ENCODE measurements around the gene CEMIP2.

CEMIP2 gene

GRCh38 chr9:71726723-71727122 is 41.6 kb downstream of the CEMIP2 start:
- H3K4me3 ChIP-seq (ENCODE audit: low read depth, low read length) = no peak overlapping the region
- no peak overlapping the region for H3K27ac ChIP-seq
- H3K27me3 ChIP-seq (ENCODE audit: insufficient read depth, low read depth, severe bottlenecking) = no peaks in the 10 kb centered on the region
- TF ChIP-seq CTCF (IDR thresholded peaks at IDR 0.05; ENCODE audit: low read depth, low read length) = no peak
- H3K9me3 ChIP-seq (ENCODE audit: severe bottlenecking) = no peaks in the 10 kb centered on the region
- no peaks in the 10 kb centered on the region for H3K36me3 ChIP-seq
- no peak for DNase-seq

GRCh38 chr9:71725590-71726338 is 42.5 kb downstream of the CEMIP2 start:
- no peaks in the 10 kb centered on the region for H3K9me3 ChIP-seq (ENCODE audit: severe bottlenecking)
- no peaks in the 10 kb centered on the region for H3K36me3 ChIP-seq
- H3K27me3 ChIP-seq (ENCODE audit: insufficient read depth, low read depth, severe bottlenecking) = no peaks in the 10 kb centered on the region
- H3K4me3 ChIP-seq (ENCODE audit: low read depth, low read length) = no peak overlapping the region
- no peak overlapping the region for H3K27ac ChIP-seq
- TF ChIP-seq CTCF (IDR thresholded peaks at IDR 0.05; ENCODE audit: low read depth, low read length) = no peak
- no peak for DNase-seq

- Histone ChIP-seq H3K36me3 (no peaks in the 10 kb centered on the region), H3K27me3 (ENCODE audit: insufficient read depth, low read depth, severe bottlenecking) (no peaks in the 10 kb centered on the region), H3K4me3 (ENCODE audit: low read depth, low read length) (no peak overlapping the region), H3K27ac (no peak overlapping the region), H3K9me3 (ENCODE audit: severe bottlenecking) (no peaks in the 10 kb centered on the region)
- DNase-seq = no peak
- TF ChIP-seq CTCF (IDR thresholded peaks at IDR 0.05; ENCODE audit: low read depth, low read length) = no peak
These were observed 46.5 kb downstream of the CEMIP2 start for GRCh38 chr9:71721855-71722254.

GRCh38 chr9:71719562-71719961 is 48.8 kb downstream of the CEMIP2 start:
- no peaks in the 10 kb centered on the region for H3K9me3 ChIP-seq (ENCODE audit: severe bottlenecking)
- TF ChIP-seq CTCF (IDR thresholded peaks at IDR 0.05; ENCODE audit: low read depth, low read length) = no peak
- no peak for DNase-seq
- H3K27ac ChIP-seq = no peak overlapping the region
- no peaks in the 10 kb centered on the region for H3K36me3 ChIP-seq
- no peak overlapping the region for H3K4me3 ChIP-seq (ENCODE audit: low read depth, low read length)
- H3K27me3 ChIP-seq (ENCODE audit: insufficient read depth, low read depth, severe bottlenecking) = no peaks in the 10 kb centered on the region

GRCh38 chr9:71719088-71719487 is 49.2 kb downstream of the CEMIP2 start:
- no peak for DNase-seq
- Histone ChIP-seq H3K9me3 (ENCODE audit: severe bottlenecking) (no peaks in the 10 kb centered on the region), H3K27me3 (ENCODE audit: insufficient read depth, low read depth, severe bottlenecking) (no peaks in the 10 kb centered on the region), H3K27ac (no peak overlapping the region), H3K36me3 (no peaks in the 10 kb centered on the region), H3K4me3 (ENCODE audit: low read depth, low read length) (no peak overlapping the region)
- TF ChIP-seq CTCF (IDR thresholded peaks at IDR 0.05; ENCODE audit: low read depth, low read length) = no peak

Data from WERI-Rb-1 (cell line).